B cell (primary cell): ENCODE measurements around the gene PKP2. TPM values are rescaled to one million over a fixed set of nuclear protein-coding genes. Genes with fewer than 3 reads are reported as not detected.

ENCODE experiments used
- ATAC-seq: fragments of 200-7000 bp; cut with Tn5 transposase; one replicate; pipeline ENCODE4 v1.10.0; 2021; ENCODE audit warnings: low read depth, mild to moderate bottlenecking, moderate number of reproducible peaks, moderate library complexity
- CTCF ChIA-PET: fragments of 350-600 bp; sonication (Branson Sonifier 250); formaldehyde crosslinking; loops from one replicate; lab custom pipeline; 2021; ENCODE audit warnings: antibody characterized with exemption, inconsistent platforms; lab: Charles Lee
- POLR2A ChIA-PET: fragments of 350-600 bp; sonication (Branson Sonifier 250); formaldehyde crosslinking; loops from one replicate; lab custom pipeline; 2021; ENCODE audit warnings: antibody characterized with exemption; lab: Charles Lee
- DNase-seq: peaks from one replicate; pipeline ENCODE4 v3.0.0; 2013
- H2AFZ ChIP-seq: 2 replicates; pipeline ENCODE4 v1.6.1; 2012; ENCODE audit warnings: mild to moderate bottlenecking, low read depth, low read length; ENCODE audit not compliant: insufficient read depth, poor library complexity, severe bottlenecking
- H3K27ac ChIP-seq, 2 donors: 1 replicate in 1 of 2; 2 replicates in 1 of 2; pipeline ENCODE4 v1.5.1; 2012 to 2013; ENCODE audit warnings: low read length in 2 of 2, mild to moderate bottlenecking in 2 of 2, moderate library complexity in 1 of 2
- H3K27me3 ChIP-seq, 4 experiments: fragments of 200-600 bp in 1 of 4; sonication (generic) in 1 of 4; replicated peaks in 1 of 4; 1 replicate in 2 of 4; 2 replicates in 2 of 4; pipeline versions ENCODE4 v1.6.1 to v1.7.0; 2013 to 2016; ENCODE audit warnings: low read length in 3 of 4, mild to moderate bottlenecking in 2 of 4, mixed read lengths in 1 of 4, moderate library complexity in 1 of 4; ENCODE audit not compliant: insufficient read depth in 4 of 4, control insufficient read depth in 3 of 4; ENCODE audit errors: control extremely low read depth in 1 of 4
- H3K36me3 ChIP-seq, 2 experiments: replicated peaks in 1 of 2; 1 replicate in 1 of 2; 2 replicates in 1 of 2; pipeline versions ENCODE4 v1.6.1 to v1.7.1; 2013; ENCODE audit warnings: low read length in 1 of 2; ENCODE audit not compliant: insufficient read depth in 2 of 2, control insufficient read depth in 1 of 2; ENCODE audit errors: control extremely low read depth in 1 of 2, extremely low read depth in 1 of 2
- H3K4me1 ChIP-seq, 2 donors: fragments of 200-600 bp in 1 of 2; sonication (generic) in 1 of 2; 1 replicate in 1 of 2; 2 replicates in 1 of 2; pipeline versions ENCODE4 v1.5.1 to v1.6.1; 2013 to 2017; ENCODE audit warnings: low read length in 2 of 2; ENCODE audit not compliant: control insufficient read depth in 2 of 2, insufficient read depth in 2 of 2
- H3K4me2 ChIP-seq: replicated peaks from 2 replicates; pipeline ENCODE3; 2012; ENCODE audit warnings: mild to moderate bottlenecking, low read depth, low read length; ENCODE audit not compliant: poor library complexity, severe bottlenecking
- H3K4me3 ChIP-seq, 5 experiments: fragments of 200-600 bp in 1 of 5; sonication (generic) in 1 of 5; 1 replicate in 3 of 5; 2 replicates in 2 of 5; pipeline versions ENCODE4 v1.5.1 to v1.7.0; 2011 to 2016; ENCODE audit warnings: low read length in 4 of 5, mild to moderate bottlenecking in 4 of 5, low read depth in 2 of 5, control low read depth in 1 of 5, moderate library complexity in 1 of 5; ENCODE audit not compliant: insufficient read depth in 1 of 5; ENCODE audit errors: control extremely low read depth in 1 of 5, extremely low read depth in 1 of 5
- H3K79me2 ChIP-seq: fragments of 200-600 bp; sonication (generic); one replicate; pipeline ENCODE4 v1.6.0; 2016; ENCODE audit warnings: low read length; ENCODE audit not compliant: control insufficient read depth, insufficient read depth
- H3K9ac ChIP-seq: fragments of 200-600 bp; sonication (generic); 2 replicates; pipeline ENCODE4 v1.6.1; 2017; ENCODE audit warnings: mild to moderate bottlenecking, low read length, moderate library complexity
- H3K9me3 ChIP-seq, 3 donors: one replicate each; pipeline versions ENCODE4 v1.6.1 to v1.7.1; 2013; ENCODE audit warnings: low read length in 2 of 3; ENCODE audit not compliant: control insufficient read depth in 2 of 3, insufficient read depth in 1 of 3; ENCODE audit errors: control extremely low read depth in 1 of 3
- H4K20me1 ChIP-seq: 2 replicates; pipeline ENCODE4 v1.6.0; 2012; ENCODE audit warnings: mild to moderate bottlenecking, low read length; ENCODE audit not compliant: insufficient read depth, control insufficient read depth, poor library complexity, severe bottlenecking
- H3K27ac Mint-ChIP-seq: one replicate; pipeline ENCODE4 v1.8.0; 2021; ENCODE audit warnings: mixed read lengths
- H3K27me3 Mint-ChIP-seq: one replicate; pipeline ENCODE4 v1.8.0; 2021; ENCODE audit warnings: mixed read lengths
- H3K4me1 Mint-ChIP-seq: one replicate; pipeline ENCODE4 v1.8.0; 2021; ENCODE audit warnings: mixed read lengths
- H3K4me3 Mint-ChIP-seq: one replicate; pipeline ENCODE4 v1.8.0; 2021; ENCODE audit warnings: mixed read lengths
- H3K9me3 Mint-ChIP-seq: one replicate; pipeline ENCODE4 v1.8.0; 2022; ENCODE audit warnings: mixed read lengths; ENCODE audit not compliant: insufficient read depth
- EZH2 ChIP-seq: IDR thresholded peaks from 2 replicates; pipeline ENCODE4 v1.6.1; 2012; ENCODE audit warnings: borderline replicate concordance, low read depth, mild to moderate bottlenecking, moderate library complexity, low read length; ENCODE audit not compliant: insufficient read depth, poor library complexity, severe bottlenecking
- WGBS: methylation state at CpG from one replicate; pipeline ENCODE4 v1.1.5; 2013; ENCODE audit warnings: missing lambda C conversion rate; ENCODE audit not compliant: insufficient coverage; 5-methylcytosine and 5-hydroxymethylcytosine counted together
- intact Hi-C: fragments of 100-400 bp; cut with micrococcal nuclease; formaldehyde crosslinking; loops from one replicate; pipeline ENCODE4 v1.10.0; 2022
- polyA plus RNA-seq: library from polyadenylated mRNA; depleted of rRNA; stranded (reverse); fragments of >200 nt; gene quantifications from 2 replicates; pipeline ENCODE4 v1.2.3, GENCODE V29; 2012
- total RNA-seq, 2 donors: library from RNA; stranded (reverse); fragments of 120-200 nt in 1 of 2; gene quantifications; 1 replicate in 1 of 2; 2 replicates in 1 of 2; pipeline versions ENCODE4 v1.2.3 to v1.2.4, GENCODE V29; 2013 to 2022
- TF ChIP-seq, protein P1 (sequence below): fragments of 200-600 bp; IDR thresholded peaks from one replicate; pipeline ENCODE4 v1.8.0; 2022; ENCODE audit warnings: antibody characterized with exemption, mild to moderate bottlenecking

The PKP2 gene
- total and polyA plus RNA-seq, 2 donors (not counting 1 experiment from before 2014, with no cell fraction given), result not detected

GRCh38 chr12:32742133-32742532 is 154.4 kb downstream of the PKP2 start:
- H3K27ac Mint-ChIP-seq, result no peak overlapping the region
- no peaks in the 10 kb centered on the region for H3K4me1 Mint-ChIP-seq
- H4K20me1 ChIP-seq, result no peaks in the 10 kb centered on the region
- H3K9me3 ChIP-seq, result no peaks in the 10 kb centered on the region
- no peaks in the 10 kb centered on the region for H3K27me3 Mint-ChIP-seq
- H3K9ac ChIP-seq, result no peak overlapping the region
- no peak overlapping the region for H3K4me2 ChIP-seq
- no peaks in the 10 kb centered on the region for H3K9me3 Mint-ChIP-seq
- TF ChIP-seq, protein P1, sequence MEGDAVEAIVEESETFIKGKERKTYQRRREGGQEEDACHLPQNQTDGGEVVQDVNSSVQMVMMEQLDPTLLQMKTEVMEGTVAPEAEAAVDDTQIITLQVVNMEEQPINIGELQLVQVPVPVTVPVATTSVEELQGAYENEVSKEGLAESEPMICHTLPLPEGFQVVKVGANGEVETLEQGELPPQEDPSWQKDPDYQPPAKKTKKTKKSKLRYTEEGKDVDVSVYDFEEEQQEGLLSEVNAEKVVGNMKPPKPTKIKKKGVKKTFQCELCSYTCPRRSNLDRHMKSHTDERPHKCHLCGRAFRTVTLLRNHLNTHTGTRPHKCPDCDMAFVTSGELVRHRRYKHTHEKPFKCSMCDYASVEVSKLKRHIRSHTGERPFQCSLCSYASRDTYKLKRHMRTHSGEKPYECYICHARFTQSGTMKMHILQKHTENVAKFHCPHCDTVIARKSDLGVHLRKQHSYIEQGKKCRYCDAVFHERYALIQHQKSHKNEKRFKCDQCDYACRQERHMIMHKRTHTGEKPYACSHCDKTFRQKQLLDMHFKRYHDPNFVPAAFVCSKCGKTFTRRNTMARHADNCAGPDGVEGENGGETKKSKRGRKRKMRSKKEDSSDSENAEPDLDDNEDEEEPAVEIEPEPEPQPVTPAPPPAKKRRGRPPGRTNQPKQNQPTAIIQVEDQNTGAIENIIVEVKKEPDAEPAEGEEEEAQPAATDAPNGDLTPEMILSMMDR, result no peak
- no peak for TF ChIP-seq EZH2
- 97% methylated on average over 5 of the region's 10 CpGs for WGBS
- peaks cover 3% of the 10 kb centered on the region for H3K79me2 ChIP-seq
- H3K4me3 Mint-ChIP-seq, result no peak overlapping the region
- intact Hi-C loops, result no loop called here
- no peak for DNase-seq
- ChIA-PET POLR2A (no interaction called here), CTCF (interaction anchor here (0.8 kb wide), 1 partner anchor 286 kb away, joined by 3 read pairs; no protein-coding TSS in a partner anchor)
- H3K4me1 ChIP-seq, result no peaks in the 10 kb centered on the region
- no peaks in the 10 kb centered on the region for H3K27me3 ChIP-seq
- H3K4me3 ChIP-seq, result no peak overlapping the region
- ATAC-seq, result no peak
- H2AFZ ChIP-seq, result no peak overlapping the region
- no peak overlapping the region for H3K27ac ChIP-seq
- H3K36me3 ChIP-seq, result peaks cover 2 to 69% of the 10 kb centered on the region in 2 experiments

Other genes starting within 250 kb of the PKP2 start
- 74.2 and 76.0 TPM in 2 replicates for gene DNM1L, start 217.5 kb downstream of the PKP2 start, total RNA-seq
- 23.3 and 30.3 TPM in 2 replicates for gene DNM1L, start 217.5 kb downstream of the PKP2 start, polyA plus RNA-seq
- 18.8 and 24.3 TPM in 2 replicates for gene YARS2, start 140.9 kb downstream of the PKP2 start, total RNA-seq
- 11.8 and 14.6 TPM in 2 replicates for gene YARS2, start 140.9 kb downstream of the PKP2 start, polyA plus RNA-seq